ENCODE measurements around the gene CACNA1S. TPM values are rescaled to one million over a fixed set of nuclear protein-coding genes. Genes with fewer than 3 reads are reported as not detected.

Gene CACNA1S
- total and polyA plus RNA-seq, 10 donors = 0.04 to 0.17 (median 0.09) TPM; not detected in 7

- Histone ChIP-seq H3K27ac (no peak overlapping the region), H3K27me3 (replicated peaks in 1 of 7) (no peaks in the 10 kb centered on the region), H3K9me3 (no peaks in the 10 kb centered on the region), H3K4me3 (no peak overlapping the region), H3K4me1 (no peaks in the 10 kb centered on the region), H3K36me3 (peaks cover 3 to 99% (median 63%) of the 10 kb centered on the region in 6 donors)
- WGBS, 5 donors = 89 to 96% (median 94%) methylated on average over 16 of the region's 16 CpGs
- intact Hi-C loops (cut with DNase I; ENCODE audit: low total_unique reads) = no loop called here
- TF ChIP-seq POLR2A (IDR thresholded peaks at IDR 0.05) (no peak), POLR2AphosphoS5 (IDR thresholded peaks at IDR 0.05) (no peak)
- TF ChIP-seq, protein P1, sequence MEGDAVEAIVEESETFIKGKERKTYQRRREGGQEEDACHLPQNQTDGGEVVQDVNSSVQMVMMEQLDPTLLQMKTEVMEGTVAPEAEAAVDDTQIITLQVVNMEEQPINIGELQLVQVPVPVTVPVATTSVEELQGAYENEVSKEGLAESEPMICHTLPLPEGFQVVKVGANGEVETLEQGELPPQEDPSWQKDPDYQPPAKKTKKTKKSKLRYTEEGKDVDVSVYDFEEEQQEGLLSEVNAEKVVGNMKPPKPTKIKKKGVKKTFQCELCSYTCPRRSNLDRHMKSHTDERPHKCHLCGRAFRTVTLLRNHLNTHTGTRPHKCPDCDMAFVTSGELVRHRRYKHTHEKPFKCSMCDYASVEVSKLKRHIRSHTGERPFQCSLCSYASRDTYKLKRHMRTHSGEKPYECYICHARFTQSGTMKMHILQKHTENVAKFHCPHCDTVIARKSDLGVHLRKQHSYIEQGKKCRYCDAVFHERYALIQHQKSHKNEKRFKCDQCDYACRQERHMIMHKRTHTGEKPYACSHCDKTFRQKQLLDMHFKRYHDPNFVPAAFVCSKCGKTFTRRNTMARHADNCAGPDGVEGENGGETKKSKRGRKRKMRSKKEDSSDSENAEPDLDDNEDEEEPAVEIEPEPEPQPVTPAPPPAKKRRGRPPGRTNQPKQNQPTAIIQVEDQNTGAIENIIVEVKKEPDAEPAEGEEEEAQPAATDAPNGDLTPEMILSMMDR (IDR thresholded peaks at IDR 0.05 in 8 of 11, conservative IDR thresholded peaks at IDR 0.05 in 3 of 11) = no peak
- no peak for DNase-seq
Measured at GRCh38 chr1:201142011-201142848, 30.0 kb upstream of the CACNA1S start.

GRCh38 chr1:201141418-201141817, 29.2 kb upstream of the CACNA1S start:
- intact Hi-C loops (cut with DNase I; ENCODE audit: low total_unique reads) = no loop called here
- DNase-seq = no peak
- Histone ChIP-seq H3K4me3 (no peak overlapping the region), H3K9me3 (no peaks in the 10 kb centered on the region), H3K36me3 (peaks cover 3 to 98% (median 58%) of the 10 kb centered on the region in 6 donors), H3K27me3 (replicated peaks in 1 of 7) (no peaks in the 10 kb centered on the region), H3K27ac (no peak overlapping the region), H3K4me1 (no peaks in the 10 kb centered on the region)
- WGBS, 5 donors = 90 to 97% (median 95%) methylated on average over 5 of the region's 5 CpGs
- no peak for TF ChIP-seq POLR2AphosphoS5 (IDR thresholded peaks at IDR 0.05)
- TF ChIP-seq, protein P1 (IDR thresholded peaks at IDR 0.05 in 8 of 11, conservative IDR thresholded peaks at IDR 0.05 in 3 of 11) = no peak
- TF ChIP-seq POLR2A (IDR thresholded peaks at IDR 0.05) = no peak

- peaks cover 3 to 98% (median 54%) of the 10 kb centered on the region in 6 donors for H3K36me3 ChIP-seq
- intact Hi-C loops (cut with DNase I; ENCODE audit: low total_unique reads) = no loop called here
- 87 to 95% (median 92%) methylated on average over 8 of the region's 8 CpGs for WGBS, 5 donors
Measured at GRCh38 chr1:201140941-201141260, 28.7 kb upstream of the CACNA1S start.

More at GRCh38 chr1:201140941-201141260, 28.7 kb upstream of the CACNA1S start:
- Histone ChIP-seq H3K27me3 (replicated peaks in 1 of 7) (no peaks in the 10 kb centered on the region), H3K27ac (no peak overlapping the region), H3K4me3 (no peak overlapping the region), H3K9me3 (no peaks in the 10 kb centered on the region), H3K4me1 (no peaks in the 10 kb centered on the region)
- no peak for DNase-seq
- TF ChIP-seq POLR2A (IDR thresholded peaks at IDR 0.05) (no peak), POLR2AphosphoS5 (IDR thresholded peaks at IDR 0.05) (no peak)
- TF ChIP-seq, protein P1 (IDR thresholded peaks at IDR 0.05 in 8 of 11, conservative IDR thresholded peaks at IDR 0.05 in 3 of 11) = no peak
